Raji (cell line): ENCODE results near the gene ANKS1B.

Experiments
- POLR2A ChIP-seq: IDR thresholded peaks from 2 replicates; pipeline ENCODE4 v1.6.1; 2011; ENCODE audit warnings: low read depth, low read length, control low read depth; ENCODE audit not compliant: insufficient read depth

ANKS1B gene

DNA sequence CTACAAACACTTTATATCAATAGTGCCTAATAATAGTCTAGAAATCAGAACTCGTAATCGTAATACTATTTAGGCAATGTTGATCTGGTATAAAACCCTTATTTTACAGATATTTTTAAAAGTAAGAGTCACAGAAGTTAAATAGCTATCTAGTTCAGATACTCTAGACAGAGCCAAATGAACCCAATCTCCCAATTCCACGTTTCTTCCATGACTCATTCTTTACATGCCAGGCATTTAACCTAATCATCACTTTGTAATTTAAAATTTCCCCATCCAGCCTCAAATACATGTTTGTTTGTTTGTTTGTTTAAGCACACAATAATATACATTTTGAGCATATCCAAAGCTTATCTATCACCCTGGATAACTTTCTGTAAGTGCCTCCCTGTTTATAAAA lies 373.6 kb downstream of the ANKS1B start:
- TF ChIP-seq POLR2A, result no peak

GRCh38 chr12:99609455-99610181 lies 375.1 kb downstream of the ANKS1B start:
- TF ChIP-seq POLR2A, result no peak

DNA sequence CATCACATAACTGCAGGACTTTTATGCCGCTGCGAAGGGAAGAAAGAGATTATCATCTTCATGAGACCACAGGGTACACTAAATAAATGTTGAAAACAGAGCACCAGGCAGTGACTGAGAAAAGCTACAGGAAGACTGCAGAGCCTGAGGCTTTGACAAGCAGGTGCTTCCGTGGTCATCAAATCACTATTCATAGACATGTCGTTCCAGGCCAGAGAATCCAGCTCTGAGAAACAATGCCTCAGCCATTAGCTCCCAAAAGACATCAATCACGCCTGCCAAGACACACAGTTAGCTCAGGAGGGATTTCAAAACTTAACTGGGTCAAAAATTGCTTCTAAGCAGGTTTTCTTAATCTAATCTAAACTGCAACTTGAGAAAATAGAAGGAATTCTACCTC lies 384.3 kb downstream of the ANKS1B start:
- no peak for TF ChIP-seq POLR2A

GRCh38 chr12:99598785-99599184 lies 386.0 kb downstream of the ANKS1B start:
- no peak for TF ChIP-seq POLR2A

GRCh38 chr12:99596762-99597161 lies 388.0 kb downstream of the ANKS1B start:
- no peak for TF ChIP-seq POLR2A

DNA sequence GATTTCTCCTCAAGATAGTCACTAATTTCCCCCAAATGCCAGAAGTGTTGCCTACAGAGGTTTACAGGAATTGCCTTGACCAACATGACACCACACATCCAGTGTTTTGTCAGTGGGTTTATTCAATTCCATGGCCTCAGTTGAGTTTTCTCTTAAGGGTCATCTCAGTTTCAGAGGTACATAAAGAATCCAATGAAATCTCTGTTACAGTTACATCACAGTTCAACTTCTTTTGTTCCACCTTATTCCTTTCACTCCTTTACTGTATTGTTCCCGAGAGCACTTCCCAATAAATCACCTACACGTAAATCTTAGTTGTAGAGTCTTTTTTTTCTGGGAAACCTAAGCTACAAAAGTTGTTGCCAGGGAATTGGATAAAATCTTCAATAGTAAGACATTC lies 410.8 kb downstream of the ANKS1B start:
- TF ChIP-seq POLR2A, result no peak

DNA sequence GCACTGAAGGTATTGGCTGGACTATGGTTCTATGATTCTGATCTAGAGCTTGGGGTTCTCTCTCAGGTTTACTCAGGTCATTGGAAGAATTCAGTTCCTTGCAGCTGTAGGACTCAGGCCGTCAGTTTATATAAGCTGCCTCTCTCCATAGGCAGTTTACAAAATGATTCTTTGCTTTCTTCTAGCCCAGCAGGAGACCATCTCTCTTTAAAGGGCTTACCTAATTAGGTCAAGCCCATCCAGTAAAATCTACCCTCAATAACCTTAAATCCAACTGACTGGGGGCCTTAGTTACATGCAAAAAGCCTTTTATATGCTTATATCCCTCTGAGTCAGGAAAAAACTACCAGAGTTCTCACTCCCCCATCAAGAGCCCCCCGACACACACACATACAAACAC lies 417.7 kb downstream of the ANKS1B start:
- TF ChIP-seq POLR2A, result no peak

DNA sequence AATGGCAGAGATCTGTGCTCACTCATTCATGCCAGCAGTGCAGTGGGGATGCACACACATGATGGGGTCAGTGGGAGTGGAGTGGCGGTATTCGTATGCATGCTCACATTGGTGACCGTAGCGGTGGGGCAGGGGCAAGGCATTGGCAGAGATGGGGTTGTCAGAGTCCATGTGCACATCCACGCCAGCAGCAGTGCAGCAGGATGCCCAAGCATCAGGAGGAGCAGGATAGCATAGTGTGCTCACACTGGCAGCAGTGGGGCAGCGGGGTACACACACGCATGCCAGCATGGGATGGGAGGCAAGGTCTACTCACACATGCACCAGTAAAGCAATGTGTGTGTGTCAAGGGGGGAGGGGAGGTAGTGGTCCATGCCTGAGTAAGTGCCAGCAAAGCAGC lies 426.6 kb downstream of the ANKS1B start:
- TF ChIP-seq POLR2A, result no peak

- no peak for TF ChIP-seq POLR2A
Measured at GRCh38 chr12:99553461-99553860, 431.3 kb downstream of the ANKS1B start.

- TF ChIP-seq POLR2A, result no peak
Measured at GRCh38 chr12:99552022-99552421, 432.7 kb downstream of the ANKS1B start.

GRCh38 chr12:99549651-99550050 lies 435.1 kb downstream of the ANKS1B start:
- TF ChIP-seq POLR2A, result no peak

- TF ChIP-seq POLR2A, result no peak
Measured at GRCh38 chr12:99549196-99549595, 435.5 kb downstream of the ANKS1B start.

GRCh38 chr12:99544457-99544856 lies 440.3 kb downstream of the ANKS1B start:
- TF ChIP-seq POLR2A, result no peak

DNA sequence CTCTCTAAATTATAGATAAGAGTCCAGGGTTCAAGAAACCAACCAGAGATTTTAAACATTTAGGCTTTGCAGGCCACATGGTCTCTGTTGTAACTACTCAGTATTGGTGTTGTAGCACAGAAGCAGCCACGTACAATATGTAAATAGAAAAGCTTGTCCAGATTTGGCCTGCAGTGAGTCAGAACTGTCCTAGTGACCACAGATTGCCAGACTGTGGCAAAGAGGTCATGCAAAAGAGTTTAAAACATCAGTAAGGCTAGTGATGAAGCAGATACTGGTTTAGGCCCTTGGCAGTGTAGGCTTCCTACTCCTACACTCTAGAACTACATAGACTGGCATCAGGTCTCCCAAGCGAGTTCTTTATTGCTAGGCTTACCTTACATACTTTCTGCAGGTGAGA lies 454.8 kb downstream of the ANKS1B start:
- no peak for TF ChIP-seq POLR2A

- TF ChIP-seq POLR2A, result no peak
Measured at GRCh38 chr12:99528478-99528877, 456.3 kb downstream of the ANKS1B start.

- no peak for TF ChIP-seq POLR2A
Measured at GRCh38 chr12:99523853-99524252, 460.9 kb downstream of the ANKS1B start.

- TF ChIP-seq POLR2A, result no peak
Measured at GRCh38 chr12:99522456-99522855, 462.3 kb downstream of the ANKS1B start.
